GM19324 (cell line): ENCODE data around the gene CD1E.
"Not testable (repeated sequence)": the region's sequence is repeated elsewhere in the genome, so short reads cannot be mapped to it uniquely, and the experiment has no call there.

ENCODE experiments used
- ATAC-seq: cut with Tn5 transposase; IDR thresholded peaks from one replicate; pipeline ENCODE4 v1.9.1; 2021; ENCODE audit warnings: mild to moderate bottlenecking, moderate library complexity; ENCODE audit not compliant: unreplicated experiment, low FRiP score

The CD1E gene

DNA sequence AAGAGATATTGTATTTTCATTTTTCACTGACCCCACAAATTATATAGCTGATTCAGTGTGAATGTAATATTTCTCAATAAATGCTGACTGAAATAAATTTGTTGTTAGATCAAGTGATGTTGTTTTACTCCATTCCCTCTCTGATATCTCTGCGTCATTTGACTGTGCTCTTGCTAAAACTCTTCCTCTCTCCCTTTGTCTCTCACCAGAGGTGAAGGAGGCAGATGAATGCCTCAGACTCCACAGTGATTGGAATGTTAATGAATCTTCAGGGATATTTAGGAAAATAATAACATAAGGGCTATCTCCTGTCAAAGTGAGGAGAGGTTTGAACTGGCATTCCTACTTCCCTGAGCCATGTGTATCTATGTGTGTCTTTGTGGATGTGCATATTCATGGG, 3.7 kb downstream of the CD1E start:
- ATAC-seq: no peak

DNA sequence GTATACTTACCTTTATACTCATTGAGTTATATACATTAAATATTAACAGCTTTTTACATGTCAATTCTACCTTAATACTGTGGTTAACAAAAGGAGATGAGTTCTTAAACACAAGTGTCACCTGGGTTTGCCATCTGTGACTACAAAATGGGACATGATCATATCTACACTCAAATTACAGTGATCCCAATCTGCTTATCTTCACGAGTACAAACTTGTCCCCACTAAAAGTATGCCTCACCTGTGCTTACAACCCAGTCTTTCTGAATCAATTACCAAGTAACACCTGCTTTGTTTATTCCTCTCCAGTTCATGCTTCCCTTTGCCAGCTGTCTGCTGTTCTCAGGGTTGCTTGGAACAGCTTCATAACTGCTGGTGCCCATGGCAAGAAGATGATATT, 8.8 kb downstream of the CD1E start:
- no peak for ATAC-seq

DNA sequence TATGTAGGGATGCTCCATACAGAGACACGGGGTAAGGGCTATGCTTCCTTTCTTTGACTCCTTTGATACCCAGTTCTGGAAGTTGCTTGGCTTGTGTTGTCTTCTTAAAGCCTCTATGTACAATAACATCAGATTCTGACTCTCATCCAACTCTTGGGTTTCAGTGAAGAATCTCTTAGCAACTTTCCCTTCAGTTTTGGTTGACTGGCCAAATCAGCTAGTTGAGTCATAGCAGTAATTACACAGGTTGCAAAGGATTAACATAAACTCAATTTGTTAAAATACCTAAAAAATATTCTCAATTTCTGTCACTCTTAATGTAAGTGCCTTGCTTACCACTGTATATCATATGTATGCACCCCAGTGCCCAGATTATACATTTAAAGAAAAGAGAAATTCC, 9.2 kb downstream of the CD1E start:
- ATAC-seq: no peak

DNA sequence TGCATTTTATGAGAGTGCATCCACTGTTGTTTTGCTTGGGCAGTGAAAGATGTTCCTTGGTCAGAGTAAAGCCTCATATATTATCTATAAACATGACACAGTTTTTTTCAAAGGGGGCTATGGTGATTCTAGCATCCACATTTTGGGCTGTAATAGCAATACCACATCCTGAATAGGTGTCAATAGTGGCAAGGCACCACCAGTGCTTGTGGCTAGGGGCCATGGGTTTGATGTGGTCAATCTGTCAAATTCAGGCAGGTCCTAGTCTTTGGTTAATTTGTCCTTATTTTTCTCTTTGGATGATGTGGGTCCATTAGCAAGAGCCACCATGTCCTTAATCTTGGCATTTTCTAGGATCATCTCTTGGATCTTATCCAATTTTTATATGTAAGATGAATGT, 13.1 kb downstream of the CD1E start:
- ATAC-seq: no peak

DNA sequence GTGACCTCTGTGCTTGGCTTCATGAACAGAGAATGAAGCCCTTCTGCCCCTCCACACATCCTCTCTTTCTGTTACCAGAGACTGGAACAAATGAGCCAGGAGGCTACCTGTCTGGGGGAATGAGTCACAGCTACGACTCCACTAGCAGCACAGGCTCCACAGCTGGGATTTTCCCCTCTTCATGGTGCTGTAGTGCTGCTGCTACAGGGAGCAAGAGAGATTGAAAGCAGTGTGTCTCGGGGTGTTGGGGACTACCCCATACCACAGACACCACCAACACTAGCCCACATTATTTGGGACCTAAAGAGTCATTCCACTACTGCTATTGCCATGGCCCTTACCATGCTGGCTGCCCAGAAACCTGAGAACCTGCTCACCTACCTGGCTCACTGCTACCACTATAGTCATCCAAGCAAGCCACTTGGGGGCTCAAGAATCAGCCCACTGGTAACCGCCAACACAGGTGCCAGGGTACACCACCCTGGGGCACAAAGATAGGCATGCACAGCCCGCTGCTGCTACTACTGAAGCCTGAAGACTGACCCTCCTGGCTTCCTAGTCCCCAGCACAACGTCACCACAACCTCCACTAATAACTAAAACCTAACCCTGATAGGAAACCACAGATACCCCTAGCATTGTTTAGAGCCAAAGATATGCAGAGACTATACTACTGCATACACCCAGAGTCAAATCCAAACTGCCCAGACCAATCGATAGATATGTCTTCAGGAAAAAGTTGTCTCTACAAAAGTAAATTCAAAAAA, 17.7 kb downstream of the CD1E start:
- ATAC-seq: peak; percentile 59

DNA sequence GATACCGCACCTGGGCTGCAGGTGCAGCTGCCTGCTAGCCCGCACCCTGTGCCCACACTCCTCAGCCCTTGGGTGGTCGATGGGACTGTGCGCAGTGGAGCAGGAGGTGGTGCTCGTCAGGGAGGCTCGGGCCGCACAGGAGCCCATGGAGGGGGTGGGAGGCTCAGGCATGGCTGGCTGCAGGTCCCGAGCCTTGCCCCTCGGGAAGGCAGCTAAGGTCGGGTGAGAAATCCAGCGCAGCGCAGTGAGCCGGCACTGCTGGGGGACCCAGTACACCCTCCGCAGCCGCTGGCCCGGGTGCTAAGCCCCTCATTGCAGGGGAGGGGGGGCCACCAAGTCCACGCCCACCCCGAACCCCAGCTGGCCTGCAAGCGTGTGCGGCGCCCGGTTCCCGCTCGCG, 20.4 kb downstream of the CD1E start:
- not testable (repeated sequence) for ATAC-seq

DNA sequence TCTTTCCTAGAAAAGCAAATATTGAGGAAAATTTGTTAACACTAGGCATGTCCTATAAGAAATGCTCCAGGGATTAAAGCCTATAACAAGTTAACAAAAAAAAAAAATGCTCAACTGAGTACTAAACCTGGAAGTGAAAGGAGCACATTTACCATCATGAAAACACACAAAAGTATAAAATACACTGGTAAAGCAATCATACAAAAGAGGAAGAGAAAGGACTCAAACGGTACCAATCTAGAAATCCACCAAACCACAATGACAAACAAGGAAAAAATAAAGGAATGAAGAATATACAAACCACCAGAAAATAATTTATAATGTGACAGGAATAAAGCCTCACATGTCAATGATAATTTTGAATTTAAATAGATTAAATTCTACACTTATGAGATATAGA, 21.2 kb downstream of the CD1E start:
- no peak for ATAC-seq

DNA sequence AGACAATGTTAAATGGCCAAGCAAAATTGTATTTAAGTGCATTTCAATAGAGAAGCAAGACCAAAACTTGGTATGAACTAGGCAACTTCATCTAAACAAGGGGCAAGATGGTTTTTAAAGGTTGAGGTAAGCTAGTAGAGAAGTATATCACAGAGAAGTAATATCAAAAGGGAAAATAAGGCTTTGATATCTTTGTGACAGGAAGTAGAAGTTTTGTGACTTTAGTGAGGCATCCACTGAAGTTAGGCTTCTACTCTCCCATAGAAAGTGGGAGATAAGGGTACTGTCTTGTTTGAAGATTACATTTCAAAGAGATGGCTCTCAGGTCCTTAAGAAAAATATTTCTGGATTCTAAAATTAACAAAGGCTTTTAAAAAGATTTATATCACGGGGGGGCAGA, 36.6 kb downstream of the CD1E start:
- ATAC-seq: no peak

DNA sequence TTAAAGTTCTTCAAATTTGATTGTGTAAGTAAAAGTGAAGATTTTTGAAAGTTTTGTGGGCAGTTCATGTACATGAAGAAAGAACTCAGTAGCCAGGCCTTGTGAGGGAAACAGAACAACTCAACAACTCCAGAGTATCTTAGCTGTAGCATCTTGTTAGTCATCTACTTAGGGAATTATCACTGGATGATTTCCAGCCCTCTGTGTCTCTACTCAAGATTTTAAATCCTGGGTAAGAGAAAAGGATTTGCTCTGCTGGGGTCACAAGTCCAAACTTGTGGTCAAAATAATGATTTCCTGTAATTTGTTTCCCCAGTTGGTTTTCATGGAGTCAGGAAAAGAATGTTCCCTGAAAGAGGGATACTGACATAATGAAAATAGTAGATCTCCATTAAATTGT, 37.4 kb downstream of the CD1E start:
- no peak for ATAC-seq

DNA sequence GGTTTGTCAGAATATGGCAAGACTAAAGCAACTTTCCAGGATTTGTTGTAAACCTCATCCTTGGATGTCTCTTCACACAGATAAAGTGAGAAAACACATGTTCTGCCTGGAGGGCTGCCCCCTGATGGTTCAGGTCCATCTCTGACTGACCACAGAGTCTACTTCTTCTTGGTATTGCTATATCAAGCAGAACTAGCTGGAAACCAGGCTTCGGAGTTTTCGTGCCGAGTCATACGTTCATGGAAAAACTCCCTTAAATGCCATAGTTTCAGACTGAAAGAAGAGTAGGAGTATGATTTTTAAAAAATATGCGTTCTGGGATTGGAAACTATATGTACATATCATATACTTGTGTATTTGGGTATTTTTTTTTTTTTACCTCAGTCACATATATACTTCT, 39.8 kb downstream of the CD1E start:
- ATAC-seq: no peak

DNA sequence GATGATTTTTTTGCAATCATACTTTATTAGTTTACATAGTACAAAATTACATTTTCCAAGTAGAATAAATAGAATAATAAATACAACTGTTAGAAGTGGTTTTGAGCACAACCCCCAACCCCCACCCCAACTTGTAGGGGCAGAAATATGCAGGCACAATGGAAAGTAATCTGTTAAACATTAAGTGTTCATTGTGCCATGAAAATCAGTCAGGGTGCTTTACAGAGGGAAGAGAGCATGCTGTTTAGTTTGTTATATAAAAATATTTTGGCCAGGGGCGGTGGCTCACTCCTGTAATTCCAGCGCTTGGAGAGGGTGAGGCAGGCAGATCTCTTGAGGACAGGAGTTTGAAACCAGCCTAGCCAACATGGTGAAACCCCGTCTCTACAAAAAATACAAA, 43.0 kb downstream of the CD1E start:
- ATAC-seq: no peak

DNA sequence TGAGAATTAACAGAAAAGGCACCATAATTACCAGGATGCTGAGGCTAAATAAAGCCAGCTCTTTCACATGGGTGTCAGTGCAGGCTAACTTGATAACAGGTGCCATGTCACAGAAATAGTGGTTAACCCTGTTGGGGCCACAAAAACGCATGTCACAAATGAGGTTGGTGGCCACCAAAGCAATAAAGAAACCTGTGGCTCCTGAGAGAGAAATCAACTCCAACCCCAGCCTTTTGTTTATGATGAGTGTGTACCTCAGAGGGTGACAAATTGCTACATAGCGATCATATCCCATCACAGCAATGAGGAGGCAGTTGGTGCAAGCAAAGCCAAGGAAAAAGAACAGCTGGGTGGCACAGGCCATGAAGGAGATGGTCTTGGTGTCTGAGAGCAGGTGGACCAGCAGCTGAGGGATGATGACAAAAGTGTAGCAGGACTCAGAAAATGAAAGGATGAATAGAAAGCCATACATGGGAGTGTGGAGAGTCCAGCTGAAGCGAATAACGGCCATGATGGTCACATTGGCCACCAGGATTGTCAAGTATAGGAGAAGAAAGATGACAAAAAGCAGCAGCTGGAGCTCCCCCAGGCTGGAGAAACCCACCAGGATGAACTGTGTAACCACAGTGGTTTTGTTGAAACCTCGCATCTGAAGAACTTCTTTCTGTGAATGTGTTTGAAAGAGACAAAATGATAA, 45.3 kb downstream of the CD1E start, which contains the start of gene OR10T2:
Gene OR10T2 (minus strand): TSS at position 649 of the 697 bp plus-strand sequence. CDS start 0 bp downstream, at position 649.
- ATAC-seq: no peak

DNA sequence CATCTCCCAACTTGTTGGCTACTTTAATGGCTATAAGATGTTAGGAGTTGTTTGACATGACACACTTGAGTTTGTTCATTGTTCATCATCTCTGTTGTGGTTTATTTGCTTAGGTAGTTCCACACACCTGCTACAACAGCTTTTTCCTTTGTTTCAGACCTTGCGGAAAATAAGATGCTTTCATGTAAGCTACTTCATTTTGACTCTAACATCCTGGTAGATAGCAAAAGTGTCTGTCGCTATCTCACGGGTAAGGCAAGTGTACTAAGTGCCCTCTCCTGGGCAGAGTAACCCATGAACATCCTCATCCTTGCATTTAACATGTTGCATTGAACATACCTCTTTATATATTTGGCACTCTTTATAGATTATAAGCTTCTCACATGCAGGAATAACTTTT, 47.2 kb downstream of the CD1E start:
- no peak for ATAC-seq

DNA sequence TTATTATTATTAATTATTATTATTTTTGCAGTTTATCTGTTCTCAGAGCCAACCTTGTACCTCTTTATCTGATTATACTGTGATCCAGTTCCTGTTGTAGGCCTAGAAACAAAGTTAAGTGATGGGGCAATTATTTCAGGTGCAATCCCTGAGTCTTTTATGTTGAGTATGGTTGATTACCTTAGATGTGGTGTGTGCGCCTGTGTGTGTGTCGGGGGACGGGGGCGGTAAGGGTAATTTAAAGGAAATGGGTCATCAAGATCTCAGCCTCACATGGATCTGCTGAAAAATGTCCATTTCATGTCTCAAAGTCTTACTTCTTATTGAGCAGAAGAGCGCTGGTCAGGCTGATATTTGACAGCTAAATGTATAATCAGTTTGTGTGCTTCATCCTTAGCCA, 53.4 kb downstream of the CD1E start:
- ATAC-seq: no peak
